NB4 (cell line): Measurements from ENCODE around the gene VEPH1.

Experiments used
- DNase-seq: peaks from one replicate; pipeline ENCODE4 v3.0.0; 2010; ENCODE audit warnings: low read depth
- H3K4me3 ChIP-seq: one replicate; pipeline ENCODE4 v1.5.1; 2011; ENCODE audit warnings: mild to moderate bottlenecking, low read depth, low read length, moderate library complexity
- MAX ChIP-seq: IDR thresholded peaks from 2 replicates; pipeline ENCODE4 v1.6.1; 2011; ENCODE audit warnings: low read depth, low read length
- MYC ChIP-seq: IDR thresholded peaks from 2 replicates; pipeline ENCODE4 v1.6.1; 2011; ENCODE audit warnings: low read depth, low read length
- POLR2A ChIP-seq: IDR thresholded peaks from 2 replicates; pipeline ENCODE4 v1.6.1; 2011; ENCODE audit warnings: mild to moderate bottlenecking; ENCODE audit not compliant: insufficient read length; ENCODE audit errors: extremely low read depth
- TF ChIP-seq, protein P1 (sequence below): IDR thresholded peaks from one replicate; pipeline ENCODE4 v1.5.1; 2012; ENCODE audit warnings: low read depth, low read length

Gene VEPH1

GRCh38 chr3:157500232-157500631 is 3.0 kb downstream of the VEPH1 start:
- H3K4me3 ChIP-seq, result no peak overlapping the region
- TF ChIP-seq MYC, result no peak
- TF ChIP-seq POLR2A, result no peak
- TF ChIP-seq, protein P1, sequence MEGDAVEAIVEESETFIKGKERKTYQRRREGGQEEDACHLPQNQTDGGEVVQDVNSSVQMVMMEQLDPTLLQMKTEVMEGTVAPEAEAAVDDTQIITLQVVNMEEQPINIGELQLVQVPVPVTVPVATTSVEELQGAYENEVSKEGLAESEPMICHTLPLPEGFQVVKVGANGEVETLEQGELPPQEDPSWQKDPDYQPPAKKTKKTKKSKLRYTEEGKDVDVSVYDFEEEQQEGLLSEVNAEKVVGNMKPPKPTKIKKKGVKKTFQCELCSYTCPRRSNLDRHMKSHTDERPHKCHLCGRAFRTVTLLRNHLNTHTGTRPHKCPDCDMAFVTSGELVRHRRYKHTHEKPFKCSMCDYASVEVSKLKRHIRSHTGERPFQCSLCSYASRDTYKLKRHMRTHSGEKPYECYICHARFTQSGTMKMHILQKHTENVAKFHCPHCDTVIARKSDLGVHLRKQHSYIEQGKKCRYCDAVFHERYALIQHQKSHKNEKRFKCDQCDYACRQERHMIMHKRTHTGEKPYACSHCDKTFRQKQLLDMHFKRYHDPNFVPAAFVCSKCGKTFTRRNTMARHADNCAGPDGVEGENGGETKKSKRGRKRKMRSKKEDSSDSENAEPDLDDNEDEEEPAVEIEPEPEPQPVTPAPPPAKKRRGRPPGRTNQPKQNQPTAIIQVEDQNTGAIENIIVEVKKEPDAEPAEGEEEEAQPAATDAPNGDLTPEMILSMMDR, result no peak
- no peak for TF ChIP-seq MAX
- DNase-seq, result no peak

DNA sequence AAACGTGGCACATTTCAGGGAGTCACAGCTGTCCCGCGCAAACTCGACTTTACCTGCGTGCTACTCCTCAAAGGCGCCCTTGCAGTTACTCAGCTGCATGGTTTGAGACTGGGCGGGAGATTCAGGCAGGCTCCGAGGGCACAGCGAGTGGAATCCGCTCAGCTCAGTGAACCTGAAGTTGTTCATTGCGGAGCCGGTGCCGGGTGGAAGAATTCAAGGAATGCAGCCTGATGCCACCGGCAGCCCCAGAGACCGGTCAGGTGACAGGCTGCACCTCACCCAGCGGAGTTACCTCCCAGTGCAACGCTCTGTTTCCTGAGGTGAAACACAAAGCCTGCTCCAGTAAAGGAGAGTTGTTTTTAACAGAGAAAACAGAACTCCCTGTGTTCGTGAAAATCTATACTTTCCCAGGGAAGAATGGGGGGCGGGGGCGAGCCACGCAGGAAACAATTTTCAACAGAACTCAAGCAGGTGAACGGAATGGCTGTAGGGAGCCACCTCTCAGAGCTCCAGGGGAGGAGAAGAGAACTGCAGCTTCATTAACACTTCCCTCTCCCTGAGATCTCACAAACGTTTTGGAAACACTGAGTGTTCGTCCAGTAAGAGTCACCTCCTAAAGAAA is 3.8 kb downstream of the VEPH1 start:
- no peak for DNase-seq
- TF ChIP-seq, protein P1, result no peak
- TF ChIP-seq MAX, result no peak
- TF ChIP-seq MYC, result no peak
- TF ChIP-seq POLR2A, result no peak
- H3K4me3 ChIP-seq, result no peak overlapping the region

- no peak for DNase-seq
- no peak for TF ChIP-seq MYC
- TF ChIP-seq MAX, result no peak
- TF ChIP-seq POLR2A, result no peak
- TF ChIP-seq, protein P1, result no peak
Observed at GRCh38 chr3:157498371-157498770, 4.8 kb downstream of the VEPH1 start.

DNA sequence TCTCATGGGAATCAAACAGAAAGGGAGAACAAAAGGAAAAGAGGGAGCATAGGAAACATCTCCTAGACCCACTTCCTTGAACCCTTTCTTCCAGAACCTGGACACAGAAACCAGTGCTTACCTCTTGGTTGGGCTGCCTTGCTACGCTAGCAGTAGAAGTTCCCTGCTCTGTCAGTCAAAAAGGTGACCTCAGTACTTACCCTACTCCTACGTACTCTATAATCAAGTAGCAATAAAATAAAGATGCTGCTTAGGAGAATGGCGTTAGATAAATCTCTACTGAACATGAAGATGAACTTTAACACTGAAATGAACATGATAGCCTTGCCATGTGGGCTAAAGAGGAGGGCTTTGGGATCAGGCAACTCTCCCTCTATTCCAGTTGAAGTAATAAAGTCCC is 7.4 kb downstream of the VEPH1 start:
- no peak for DNase-seq
- no peak for TF ChIP-seq MYC
- no peak for TF ChIP-seq POLR2A
- no peak for TF ChIP-seq MAX
- TF ChIP-seq, protein P1, result no peak
- H3K4me3 ChIP-seq, result no peak overlapping the region

More at GRCh38 chr3:157498371-157498770, 4.8 kb downstream of the VEPH1 start:
- no peak overlapping the region for H3K4me3 ChIP-seq

DNA sequence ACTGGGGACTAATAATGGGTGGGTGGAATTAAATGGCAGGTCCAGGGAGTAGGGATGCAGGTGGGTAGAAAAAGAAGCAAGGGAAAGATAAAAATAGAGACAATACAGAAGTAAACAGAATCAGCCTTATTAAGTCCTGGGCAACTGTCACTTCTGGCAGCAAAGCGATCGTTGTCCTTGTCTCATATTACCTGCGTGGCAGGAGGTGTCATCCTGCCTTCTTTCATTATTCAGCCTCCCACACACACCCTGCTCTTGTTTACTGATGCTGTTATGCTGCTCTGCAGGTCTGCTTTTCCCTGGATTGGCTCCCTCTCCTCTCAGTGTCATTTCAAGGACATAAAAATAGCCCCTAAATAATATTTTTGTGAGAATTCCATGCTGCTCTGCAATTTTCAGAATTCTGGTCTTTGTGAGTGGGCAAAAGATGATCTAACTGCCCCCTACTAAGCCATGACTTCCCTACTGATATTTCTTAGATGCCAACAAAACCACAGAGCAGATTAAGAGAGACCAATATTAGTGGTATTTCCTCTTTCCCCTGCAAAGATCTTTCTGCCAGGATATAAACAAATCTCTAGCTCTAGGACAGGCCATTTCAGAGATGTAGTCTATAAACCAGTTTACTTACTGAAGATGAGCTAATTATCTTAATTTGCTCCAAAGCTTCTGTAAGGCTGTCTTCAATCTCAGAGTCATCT is 8.5 kb downstream of the VEPH1 start:
- TF ChIP-seq MYC (no peak), POLR2A (no peak), MAX (no peak)
- TF ChIP-seq, protein P1, result no peak
- no peak for DNase-seq
- no peak overlapping the region for H3K4me3 ChIP-seq
